Cerebellar cortex (tissue), 1 donor: Measurements from ENCODE around the gene CTF1.
"Not testable (repeated sequence)": the region's sequence is repeated elsewhere in the genome, so short reads cannot be mapped to it uniquely, and the experiment has no call there.

Experiments
- DNase-seq: peaks from one replicate; pipeline ENCODE4 v3.0.0-alpha.2; 2015; ENCODE audit warnings: low spot score

The CTF1 gene

GRCh38 chr16:30931068-30931650, 34.7 kb downstream of the CTF1 start:
- no peak for DNase-seq

GRCh38 chr16:30934827-30935557, 38.6 kb downstream of the CTF1 start:
- DNase-seq: peak; percentile 69

GRCh38 chr16:30937692-30938091, 41.3 kb downstream of the CTF1 start:
- no peak for DNase-seq

GRCh38 chr16:30939571-30939970, 43.2 kb downstream of the CTF1 start:
- not testable (repeated sequence) for DNase-seq

- DNase-seq: peak; percentile 76
These were observed 45.4 kb downstream of the CTF1 start for GRCh38 chr16:30941600-30942425.

GRCh38 chr16:30942426-30942806, 46.0 kb downstream of the CTF1 start:
- no peak for DNase-seq

- no peak for DNase-seq
These were observed 47.9 kb downstream of the CTF1 start for GRCh38 chr16:30944352-30944751.

GRCh38 chr16:30946671-30947540, 50.5 kb downstream of the CTF1 start:
- no peak for DNase-seq

GRCh38 chr16:30947541-30947858, 51.1 kb downstream of the CTF1 start:
- DNase-seq: no peak

GRCh38 chr16:30947859-30948666, 51.6 kb downstream of the CTF1 start:
- DNase-seq: peak; percentile 100

- peak; percentile 71 for DNase-seq
These were observed 52.5 kb downstream of the CTF1 start, which contains the start of gene ORAI3 for GRCh38 chr16:30948667-30949649. TSS of gene ORAI3 (plus strand) at chr16:30949068. CDS start at chr16:30949290, 222 bp downstream.

GRCh38 chr16:30949650-30950515, 53.5 kb downstream of the CTF1 start:
- DNase-seq: peak; percentile 67

GRCh38 chr16:30950516-30951065, 54.2 kb downstream of the CTF1 start:
- no peak for DNase-seq

GRCh38 chr16:30951193-30951592, 54.8 kb downstream of the CTF1 start:
- no peak for DNase-seq

GRCh38 chr16:30951750-30952149, 55.3 kb downstream of the CTF1 start:
- no peak for DNase-seq

GRCh38 chr16:30953111-30953510, 56.7 kb downstream of the CTF1 start:
- peak; percentile 51 for DNase-seq
